A549 (cell line): Measurements from ENCODE around the gene INCA1.

Experiments
- CEBPB ChIP-seq, 2 experiments: fragments of >200 bp in 1 of 2; sonication (Bioruptor Twin) in 1 of 2; formaldehyde crosslinking in 1 of 2; IDR thresholded peaks; 2 replicates each; pipeline ENCODE4 v1.6.1; 2012 to 2016
- FOSB ChIP-seq: fragments of 250-450 bp; sonication (Bioruptor Pico); IDR thresholded peaks from 2 replicates; pipeline ENCODE4 v1.5.0; 2020; ENCODE audit warnings: mild to moderate bottlenecking, moderate library complexity
- MAZ ChIP-seq: fragments of 150-350 bp; IDR thresholded peaks from 2 replicates; pipeline ENCODE4 v1.6.1; 2014; ENCODE audit warnings: antibody characterized with exemption, low read depth, low read length, borderline replicate concordance
- PHF8 ChIP-seq: fragments of 200-600 bp; sonication (generic); IDR thresholded peaks from 2 replicates; pipeline ENCODE4 v1.6.1; 2016; ENCODE audit warnings: low read depth, mild to moderate bottlenecking, antibody characterized with exemption, moderate library complexity, borderline replicate concordance
- POLR2A ChIP-seq: IDR thresholded peaks from 2 replicates; pipeline ENCODE4 v1.6.1; 2012; ENCODE audit warnings: mild to moderate bottlenecking, low read length
- RAD21 ChIP-seq, 2 experiments: fragments of >200 bp in 1 of 2; sonication (Bioruptor Twin) in 1 of 2; formaldehyde crosslinking in 1 of 2; IDR thresholded peaks in 1 of 2; conservative IDR thresholded peaks in 1 of 2; 2 replicates in 1 of 2; 3 replicates in 1 of 2; pipeline ENCODE4 v1.6.1; 2012 to 2018; ENCODE audit warnings: inconsistent platforms in 1 of 2
- SMC3 ChIP-seq: fragments of >200 bp; sonication (Bioruptor Twin); formaldehyde crosslinking; IDR thresholded peaks from 3 replicates; pipeline ENCODE4 v1.6.1; 2018; ENCODE audit warnings: inconsistent platforms
- ZSCAN20 ChIP-seq: fragments of 250-450 bp; sonication (Bioruptor Pico); IDR thresholded peaks from 2 replicates; pipeline ENCODE4 v1.8.0; 2022; ENCODE audit warnings: mild to moderate bottlenecking, moderate library complexity
- TF ChIP-seq, protein P1 (sequence below): fragments of >200 bp; sonication (Bioruptor Twin); formaldehyde crosslinking; IDR thresholded peaks from 3 replicates; pipeline ENCODE4 v1.5.1; 2016
- TF ChIP-seq, protein P2 (sequence below): IDR thresholded peaks from 2 replicates; pipeline ENCODE4 v1.6.1; 2012
- TF ChIP-seq, protein P3 (sequence below): fragments of 200-600 bp; sonication (generic); IDR thresholded peaks from 2 replicates; pipeline ENCODE4 v1.6.1; 2016; ENCODE audit warnings: antibody characterized with exemption, mild to moderate bottlenecking, moderate library complexity

DNA sequence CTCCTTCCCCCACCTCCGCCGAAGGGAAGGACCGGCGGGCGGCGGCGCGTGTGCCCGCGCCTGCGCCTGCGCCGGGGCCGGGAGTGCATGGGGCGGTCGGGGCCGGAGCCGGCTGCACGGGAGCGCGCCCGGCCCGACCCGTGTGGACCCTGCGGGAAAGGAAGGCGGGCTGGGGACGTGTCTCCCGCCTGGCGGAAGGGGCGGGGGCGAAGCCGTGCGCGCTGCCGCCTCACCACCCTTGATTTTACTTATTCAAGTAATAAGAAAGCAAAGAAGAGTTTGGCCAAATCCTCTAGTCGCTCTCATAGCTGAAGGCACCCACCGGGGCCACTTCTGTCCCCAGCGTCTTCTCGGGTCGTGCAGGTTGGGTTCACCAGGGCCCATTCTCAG, 48.4 kb downstream of the INCA1 start:
- TF ChIP-seq FOSB (CRISPR knock-in tag) (no peak), CEBPB (IDR thresholded peaks at IDR 0.05) (no peak), ZSCAN20 (CRISPR knock-in tag) (no peak), SMC3 (no peak), POLR2A (peak; percentile 64), PHF8 (no peak), RAD21 (conservative IDR thresholded peaks at IDR 0.05 in 1 of 2, IDR thresholded peaks at IDR 0.05 in 1 of 2) (no peak), MAZ (no peak)
- TF ChIP-seq, protein P1, sequence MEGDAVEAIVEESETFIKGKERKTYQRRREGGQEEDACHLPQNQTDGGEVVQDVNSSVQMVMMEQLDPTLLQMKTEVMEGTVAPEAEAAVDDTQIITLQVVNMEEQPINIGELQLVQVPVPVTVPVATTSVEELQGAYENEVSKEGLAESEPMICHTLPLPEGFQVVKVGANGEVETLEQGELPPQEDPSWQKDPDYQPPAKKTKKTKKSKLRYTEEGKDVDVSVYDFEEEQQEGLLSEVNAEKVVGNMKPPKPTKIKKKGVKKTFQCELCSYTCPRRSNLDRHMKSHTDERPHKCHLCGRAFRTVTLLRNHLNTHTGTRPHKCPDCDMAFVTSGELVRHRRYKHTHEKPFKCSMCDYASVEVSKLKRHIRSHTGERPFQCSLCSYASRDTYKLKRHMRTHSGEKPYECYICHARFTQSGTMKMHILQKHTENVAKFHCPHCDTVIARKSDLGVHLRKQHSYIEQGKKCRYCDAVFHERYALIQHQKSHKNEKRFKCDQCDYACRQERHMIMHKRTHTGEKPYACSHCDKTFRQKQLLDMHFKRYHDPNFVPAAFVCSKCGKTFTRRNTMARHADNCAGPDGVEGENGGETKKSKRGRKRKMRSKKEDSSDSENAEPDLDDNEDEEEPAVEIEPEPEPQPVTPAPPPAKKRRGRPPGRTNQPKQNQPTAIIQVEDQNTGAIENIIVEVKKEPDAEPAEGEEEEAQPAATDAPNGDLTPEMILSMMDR, result no peak
- TF ChIP-seq, protein P2, sequence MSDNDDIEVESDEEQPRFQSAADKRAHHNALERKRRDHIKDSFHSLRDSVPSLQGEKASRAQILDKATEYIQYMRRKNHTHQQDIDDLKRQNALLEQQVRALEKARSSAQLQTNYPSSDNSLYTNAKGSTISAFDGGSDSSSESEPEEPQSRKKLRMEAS, result no peak
- TF ChIP-seq, protein P3, sequence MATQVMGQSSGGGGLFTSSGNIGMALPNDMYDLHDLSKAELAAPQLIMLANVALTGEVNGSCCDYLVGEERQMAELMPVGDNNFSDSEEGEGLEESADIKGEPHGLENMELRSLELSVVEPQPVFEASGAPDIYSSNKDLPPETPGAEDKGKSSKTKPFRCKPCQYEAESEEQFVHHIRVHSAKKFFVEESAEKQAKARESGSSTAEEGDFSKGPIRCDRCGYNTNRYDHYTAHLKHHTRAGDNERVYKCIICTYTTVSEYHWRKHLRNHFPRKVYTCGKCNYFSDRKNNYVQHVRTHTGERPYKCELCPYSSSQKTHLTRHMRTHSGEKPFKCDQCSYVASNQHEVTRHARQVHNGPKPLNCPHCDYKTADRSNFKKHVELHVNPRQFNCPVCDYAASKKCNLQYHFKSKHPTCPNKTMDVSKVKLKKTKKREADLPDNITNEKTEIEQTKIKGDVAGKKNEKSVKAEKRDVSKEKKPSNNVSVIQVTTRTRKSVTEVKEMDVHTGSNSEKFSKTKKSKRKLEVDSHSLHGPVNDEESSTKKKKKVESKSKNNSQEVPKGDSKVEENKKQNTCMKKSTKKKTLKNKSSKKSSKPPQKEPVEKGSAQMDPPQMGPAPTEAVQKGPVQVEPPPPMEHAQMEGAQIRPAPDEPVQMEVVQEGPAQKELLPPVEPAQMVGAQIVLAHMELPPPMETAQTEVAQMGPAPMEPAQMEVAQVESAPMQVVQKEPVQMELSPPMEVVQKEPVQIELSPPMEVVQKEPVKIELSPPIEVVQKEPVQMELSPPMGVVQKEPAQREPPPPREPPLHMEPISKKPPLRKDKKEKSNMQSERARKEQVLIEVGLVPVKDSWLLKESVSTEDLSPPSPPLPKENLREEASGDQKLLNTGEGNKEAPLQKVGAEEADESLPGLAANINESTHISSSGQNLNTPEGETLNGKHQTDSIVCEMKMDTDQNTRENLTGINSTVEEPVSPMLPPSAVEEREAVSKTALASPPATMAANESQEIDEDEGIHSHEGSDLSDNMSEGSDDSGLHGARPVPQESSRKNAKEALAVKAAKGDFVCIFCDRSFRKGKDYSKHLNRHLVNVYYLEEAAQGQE, result no peak
